Cerebellar cortex (tissue), 1 donor: Measurements from ENCODE around the gene CTAGE15.
A peak's percentile ranks its signal among the peaks of the same experiment; 100 is the strongest.
"Not testable (repeated sequence)": the region's sequence is repeated elsewhere in the genome, so short reads cannot be mapped to it uniquely, and the experiment has no call there.

Experiments used
- DNase-seq: peaks from one replicate; pipeline ENCODE4 v3.0.0-alpha.2; 2015; ENCODE audit warnings: low spot score

CTAGE15 gene

DNA sequence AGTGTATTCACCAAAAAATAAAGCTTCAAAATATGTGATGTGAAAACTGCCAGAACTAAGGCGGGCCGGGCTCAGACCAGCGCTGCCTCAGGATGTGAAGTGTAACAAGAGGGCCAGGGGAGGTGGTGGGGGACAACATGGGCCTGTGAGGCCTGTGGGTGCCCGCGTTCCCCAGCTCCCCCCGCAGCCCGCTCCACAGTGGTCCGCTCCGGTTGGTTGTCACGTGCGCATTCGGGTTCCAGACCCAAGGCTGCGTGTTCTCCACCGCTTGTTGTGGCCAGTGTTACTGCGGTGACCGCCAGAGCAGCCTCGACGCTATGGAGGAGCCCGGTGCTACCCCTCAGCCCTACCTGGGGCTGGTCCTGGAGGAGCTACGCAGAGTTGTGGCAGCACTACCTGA is at the start of gene CTAGE15:
Gene CTAGE15, plus strand, starts transcription at position 301 of the 400 bp plus-strand sequence. Its CDS starts 17 bp downstream, at position 318.
- DNase-seq: not testable (repeated sequence)

DNA sequence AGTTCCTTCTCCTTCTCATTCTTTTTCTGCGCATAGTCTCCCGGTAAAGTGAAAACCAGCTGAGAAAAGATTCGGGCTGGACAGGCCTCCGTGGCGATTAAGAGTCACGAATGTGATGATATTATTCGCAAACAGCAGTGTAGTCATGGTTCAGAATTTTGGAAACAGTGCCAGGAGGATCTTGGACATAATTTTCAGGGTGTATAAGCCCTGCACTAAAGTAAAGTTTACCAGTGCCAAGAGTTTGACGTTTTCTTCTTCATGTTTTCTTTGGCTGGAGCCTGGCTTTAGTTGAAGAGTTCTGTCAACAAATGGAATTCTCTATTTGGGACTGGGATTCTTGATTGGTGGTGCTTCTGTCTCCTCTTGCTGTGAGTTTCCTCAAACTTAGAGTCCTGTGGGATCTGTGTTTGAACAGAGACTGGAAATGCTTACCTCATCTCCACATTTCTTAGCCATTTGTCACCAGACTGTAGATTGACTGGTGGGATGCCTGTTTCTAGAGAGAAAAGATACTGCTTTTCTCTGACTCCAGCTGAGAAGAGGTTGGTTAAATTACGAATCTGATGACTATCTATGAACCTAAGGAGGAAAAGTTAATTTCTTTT is 49.2 kb upstream of the CTAGE15 start:
- not testable (repeated sequence) for DNase-seq

DNA sequence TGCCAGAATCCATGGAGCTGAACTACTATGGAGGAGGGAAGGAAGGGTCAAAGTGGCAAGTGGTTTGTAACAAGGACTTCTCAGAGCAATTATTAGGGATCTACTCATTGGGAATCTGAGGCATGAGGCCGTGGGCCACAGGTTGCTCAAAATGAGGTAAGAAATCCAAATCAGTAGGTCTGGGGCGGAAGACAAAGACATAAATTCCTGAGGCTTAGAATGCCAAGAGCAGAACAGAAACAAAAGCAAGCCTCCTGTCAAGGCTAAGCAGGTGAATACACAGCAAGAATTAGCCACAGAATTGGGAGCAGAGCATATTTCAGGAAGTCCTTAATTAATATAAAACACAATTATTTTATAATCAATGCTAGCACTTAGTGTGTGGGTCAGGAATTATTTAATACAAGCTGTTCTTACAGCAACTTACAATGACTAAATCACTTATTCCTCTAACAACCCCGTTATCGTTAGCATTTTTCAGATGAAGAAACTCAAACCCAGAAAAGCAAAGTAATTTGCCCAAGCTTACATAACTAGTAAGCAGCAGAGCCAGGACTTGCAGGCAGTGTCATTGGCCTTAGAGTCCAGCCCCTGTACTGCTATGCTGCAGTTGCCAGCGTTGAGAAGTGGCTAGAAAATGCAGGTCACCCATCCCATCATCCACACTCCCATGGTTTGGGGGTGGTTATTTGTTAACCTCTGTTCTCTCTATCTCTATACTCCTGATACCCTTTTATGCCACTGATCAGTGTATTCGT is 40.3 kb upstream of the CTAGE15 start:
- DNase-seq: not testable (repeated sequence)

GRCh38 chr7:143531932-143532331 is 39.7 kb upstream of the CTAGE15 start:
- not testable (repeated sequence) for DNase-seq

- not testable (repeated sequence) for DNase-seq
These were observed 38.3 kb upstream of the CTAGE15 start for GRCh38 chr7:143533213-143533839.

- not testable (repeated sequence) for DNase-seq
These were observed 35.2 kb upstream of the CTAGE15 start for GRCh38 chr7:143536443-143536842.

DNA sequence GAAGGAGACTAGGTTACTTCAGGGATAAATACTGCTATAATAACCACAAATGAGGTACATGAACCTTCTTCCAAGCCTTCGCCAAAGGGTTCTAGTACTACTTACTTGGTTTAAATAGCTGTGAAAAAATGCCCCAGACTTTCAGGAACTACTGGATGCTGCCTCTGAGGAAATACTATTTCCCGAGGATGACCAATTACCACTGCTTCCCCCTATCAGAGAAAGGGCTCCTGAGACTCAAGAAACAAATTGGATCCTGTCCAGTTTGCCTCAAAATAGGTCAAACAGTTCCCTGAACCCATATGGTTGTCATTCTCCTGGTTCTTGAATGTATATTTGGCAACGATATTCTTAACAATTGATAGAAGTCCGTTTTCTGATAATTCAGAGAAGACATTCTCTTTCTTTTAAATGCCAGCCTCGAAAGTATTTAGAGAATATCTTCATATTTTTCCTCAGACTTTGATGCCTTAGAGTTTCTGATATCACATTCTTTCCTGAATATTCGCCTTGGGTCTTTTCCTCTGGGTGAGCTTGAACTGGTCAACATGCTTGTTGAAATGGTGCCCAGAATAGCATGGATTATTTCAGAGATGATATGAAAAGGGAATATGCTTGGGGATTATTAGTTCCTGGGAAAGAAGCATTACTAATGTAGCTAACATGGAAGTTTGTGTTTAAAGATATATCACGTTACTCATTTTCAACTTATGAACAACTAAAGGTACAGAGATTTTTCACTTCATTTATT is 28.1 kb upstream of the CTAGE15 start:
- not testable (repeated sequence) for DNase-seq

DNA sequence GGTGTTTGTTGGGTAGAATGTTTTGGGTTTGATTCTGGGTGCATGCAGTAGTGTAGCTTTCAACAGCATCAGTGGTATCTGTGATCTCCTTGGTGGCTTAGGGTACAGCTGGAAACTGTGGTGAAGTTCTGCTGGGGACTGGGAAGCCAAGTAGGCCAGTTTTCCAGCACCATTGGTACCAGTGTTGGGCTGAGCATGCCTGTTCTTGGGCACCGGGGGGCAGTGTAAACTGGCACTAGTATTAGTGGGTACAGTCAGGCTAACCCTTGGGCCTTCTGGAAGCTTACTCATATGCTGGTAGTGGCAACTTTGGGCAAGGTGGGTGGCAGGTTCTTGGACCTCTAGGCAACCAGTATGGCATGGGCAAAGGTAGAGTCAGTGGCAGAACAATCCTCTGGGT is 15.6 kb upstream of the CTAGE15 start:
- not testable (repeated sequence) for DNase-seq

DNA sequence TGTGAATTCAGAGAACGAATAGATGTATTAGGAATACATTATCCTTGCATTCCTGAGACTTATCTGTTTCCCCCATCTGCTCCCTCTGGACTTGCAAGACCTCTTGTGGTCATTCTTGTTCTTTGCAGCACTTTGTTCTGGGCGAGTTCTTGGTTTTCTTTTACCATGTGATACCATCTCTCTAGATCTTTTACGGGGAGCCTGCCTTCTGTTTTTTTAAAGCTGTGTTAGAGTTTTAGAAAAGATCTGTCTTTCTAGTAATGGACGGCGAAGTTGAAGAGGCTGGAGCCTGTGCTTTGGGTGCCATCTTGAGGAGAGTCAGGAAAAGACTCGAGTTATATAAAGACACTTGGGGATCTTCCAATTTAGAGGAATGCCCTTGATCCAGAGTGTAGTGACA is 8.3 kb upstream of the CTAGE15 start:
- not testable (repeated sequence) for DNase-seq

- DNase-seq: not testable (repeated sequence)
These were observed 5.6 kb upstream of the CTAGE15 start for GRCh38 chr7:143566001-143566400.

- not testable (repeated sequence) for DNase-seq
These were observed 16.6 kb downstream of the CTAGE15 start for GRCh38 chr7:143588183-143588582.

GRCh38 chr7:143589897-143590296 is 18.3 kb downstream of the CTAGE15 start:
- DNase-seq: not testable (repeated sequence)

- not testable (repeated sequence) for DNase-seq
These were observed 26.5 kb downstream of the CTAGE15 start for GRCh38 chr7:143598086-143598485.

DNA sequence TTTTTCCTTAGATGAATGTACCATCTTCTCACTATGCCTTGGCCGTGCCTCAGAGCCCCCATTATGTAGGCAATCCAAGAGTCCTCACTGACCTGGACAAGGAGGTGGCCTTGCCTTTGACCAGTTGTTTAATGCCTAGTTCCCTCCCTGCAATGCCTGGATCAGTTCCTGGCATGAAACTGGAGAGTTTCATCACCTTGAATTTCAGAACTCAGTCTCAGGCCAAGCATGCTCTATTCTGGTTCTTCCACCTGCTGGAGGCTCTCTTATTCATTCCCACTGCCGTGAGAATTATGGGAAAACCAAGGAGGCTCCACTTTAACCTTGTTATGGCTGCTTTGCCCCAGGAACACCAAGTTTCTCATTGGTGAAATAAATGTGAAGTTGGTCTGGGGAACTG is 31.9 kb downstream of the CTAGE15 start:
- not testable (repeated sequence) for DNase-seq

DNA sequence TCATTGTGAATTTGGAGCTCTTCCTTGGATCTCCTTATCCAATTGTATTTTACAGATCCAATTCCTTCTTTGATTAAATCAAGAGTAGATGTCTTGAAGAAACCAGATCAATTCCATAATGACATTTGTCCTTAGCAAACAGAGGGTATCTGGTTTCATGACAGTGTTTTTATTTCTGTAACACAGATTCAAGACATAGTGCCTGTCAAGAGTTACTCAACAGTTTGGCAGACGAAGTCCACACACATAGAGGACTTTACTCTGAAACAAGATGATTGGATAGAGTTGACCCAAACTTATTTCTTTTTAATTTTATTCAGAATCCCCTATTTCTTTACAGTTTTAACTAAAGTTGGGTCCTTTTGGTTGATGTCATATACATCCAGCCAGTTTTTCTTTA is 34.5 kb downstream of the CTAGE15 start:
- not testable (repeated sequence) for DNase-seq

GRCh38 chr7:143615545-143615944 is 43.9 kb downstream of the CTAGE15 start:
- DNase-seq: peak; percentile 0

DNA sequence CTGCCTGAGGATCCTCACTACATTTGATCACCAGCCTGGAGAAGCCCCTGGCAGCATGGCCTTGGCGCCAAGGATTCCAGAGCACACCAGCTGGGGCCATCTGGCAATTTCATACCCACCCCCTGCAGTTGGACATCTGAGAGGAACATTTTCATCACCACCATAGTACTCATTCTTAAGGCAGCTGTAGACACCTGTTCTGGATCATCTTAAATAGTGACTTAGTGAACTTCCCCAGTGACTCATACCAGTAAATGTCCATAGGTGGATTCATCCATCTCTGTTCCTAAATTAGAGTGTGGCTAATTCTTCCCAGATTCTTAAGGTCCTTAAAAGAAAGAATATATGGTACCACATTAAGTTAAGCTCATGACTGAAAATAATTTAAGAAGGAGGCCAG is 45.6 kb downstream of the CTAGE15 start:
- DNase-seq: not testable (repeated sequence)

DNA sequence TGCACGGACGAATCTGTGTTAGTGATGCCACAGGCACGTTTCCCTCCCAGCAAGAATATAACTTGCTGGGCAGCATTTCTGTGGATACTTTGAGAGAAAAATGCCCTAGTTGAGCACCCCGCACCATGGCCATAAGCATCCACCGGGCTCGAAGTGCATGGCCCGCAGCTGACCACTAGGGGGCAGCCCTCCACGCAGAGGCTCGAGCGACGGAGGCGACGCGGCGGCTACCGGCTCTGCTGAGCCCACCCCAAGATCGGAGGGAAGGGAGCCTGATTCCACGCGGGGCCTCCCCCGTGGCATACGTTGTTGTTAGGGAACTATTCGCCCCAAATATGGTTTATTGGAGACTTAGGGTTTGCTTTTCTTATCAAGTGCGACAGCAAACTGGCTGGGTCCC is 48.5 kb downstream of the CTAGE15 start:
- DNase-seq: not testable (repeated sequence)

- DNase-seq: not testable (repeated sequence)
These were observed 49.0 kb downstream of the CTAGE15 start, which contains the start of gene TCAF2 for GRCh38 chr7:143620646-143621045. TCAF2 (plus strand) TSS chr7:143620974.

GRCh38 chr7:143621175-143621574 is 49.6 kb downstream of the CTAGE15 start:
- not testable (repeated sequence) for DNase-seq

GRCh38 chr7:143622130-143622529 is 50.5 kb downstream of the CTAGE15 start:
- DNase-seq: not testable (repeated sequence)
